ENCODE data around the gene TSC2. TPM values are rescaled to one million over a fixed set of nuclear protein-coding genes. Genes with fewer than 3 reads are reported as not detected.

TSC2 gene
- total RNA-seq, 2 experiments from 2014 or later, result 57.2 to 152 TPM

GRCh38 chr16:2071454-2072202, 23.8 kb downstream of the TSC2 start:
- H3K79me2 ChIP-seq (ENCODE audit: insufficient read depth, low read depth, low read length), result no peaks in the 10 kb centered on the region
- no peak overlapping the region for H3K4me3 ChIP-seq (ENCODE audit: low read depth, low read length, poor library complexity, severe bottlenecking)
- H3K36me3 ChIP-seq (ENCODE audit: insufficient read depth, low read length), result peaks cover 39% of the 10 kb centered on the region
- H2AFZ ChIP-seq (ENCODE audit: low read length), result no peak overlapping the region
- no peak overlapping the region for H3K27ac ChIP-seq (ENCODE audit: low read depth, low read length, poor library complexity, severe bottlenecking)
- ChIA-PET CTCF (ENCODE audit: unreplicated experiment) (no interaction called here), POLR2A (no interaction called here)
- no peaks in the 10 kb centered on the region for H3K9me2 ChIP-seq (ENCODE audit: insufficient read depth, low read length)
- no peaks in the 10 kb centered on the region for H3K9me3 ChIP-seq (ENCODE audit: low read length)
- DNase-seq (ENCODE audit: low spot score), result no peak
- no peaks in the 10 kb centered on the region for H3K4me1 ChIP-seq (ENCODE audit: insufficient read depth, low read length, poor library complexity, severe bottlenecking)
- TF ChIP-seq EZH2phosphoT487 (IDR thresholded peaks at IDR 0.05; ENCODE audit: borderline replicate concordance, low read depth, low read length), result no peak
- intact Hi-C loops (cut with micrococcal nuclease; ENCODE audit: unreplicated experiment), result no loop called here
- no peaks in the 10 kb centered on the region for H4K20me1 ChIP-seq (ENCODE audit: insufficient read depth, low read length)
- H3K4me2 ChIP-seq (ENCODE audit: low read length), result no peak overlapping the region
- no TSS peak for BruUV-seq (replicated peaks)

GRCh38 chr16:2072926-2073325, 25.1 kb downstream of the TSC2 start:
- no peaks in the 10 kb centered on the region for H3K79me2 ChIP-seq (ENCODE audit: insufficient read depth, low read depth, low read length)
- H3K27ac ChIP-seq (ENCODE audit: low read depth, low read length, poor library complexity, severe bottlenecking), result no peak overlapping the region
- no peak overlapping the region for H3K4me3 ChIP-seq (ENCODE audit: low read depth, low read length, poor library complexity, severe bottlenecking)
- no peaks in the 10 kb centered on the region for H3K4me1 ChIP-seq (ENCODE audit: insufficient read depth, low read length, poor library complexity, severe bottlenecking)
- POLR2A ChIA-PET, result no interaction called here
- CTCF ChIA-PET (ENCODE audit: unreplicated experiment), result no interaction called here
- no peaks in the 10 kb centered on the region for H3K9me3 ChIP-seq (ENCODE audit: low read length)
- no peak overlapping the region for H2AFZ ChIP-seq (ENCODE audit: low read length)
- intact Hi-C loops (cut with micrococcal nuclease; ENCODE audit: unreplicated experiment), result no loop called here
- no peak for TF ChIP-seq EZH2phosphoT487 (IDR thresholded peaks at IDR 0.05; ENCODE audit: borderline replicate concordance, low read depth, low read length)
- no peak for TF ChIP-seq CTCF (conservative IDR thresholded peaks at IDR 0.05; ENCODE audit: low read length)
- no peak for DNase-seq (ENCODE audit: low spot score)
- H3K9me2 ChIP-seq (ENCODE audit: insufficient read depth, low read length), result no peaks in the 10 kb centered on the region
- BruUV-seq (replicated peaks), result no TSS peak
- H3K4me2 ChIP-seq (ENCODE audit: low read length), result no peak overlapping the region
- no peaks in the 10 kb centered on the region for H4K20me1 ChIP-seq (ENCODE audit: insufficient read depth, low read length)
- peaks cover 28% of the 10 kb centered on the region for H3K36me3 ChIP-seq (ENCODE audit: insufficient read depth, low read length)

GRCh38 chr16:2074071-2074470, 26.3 kb downstream of the TSC2 start:
- no peak overlapping the region for H3K4me2 ChIP-seq (ENCODE audit: low read length)
- ChIA-PET CTCF (ENCODE audit: unreplicated experiment) (no interaction called here), POLR2A (no interaction called here)
- no peak overlapping the region for H3K4me3 ChIP-seq (ENCODE audit: low read depth, low read length, poor library complexity, severe bottlenecking)
- TF ChIP-seq CTCF (conservative IDR thresholded peaks at IDR 0.05; ENCODE audit: low read length) (no peak), EZH2phosphoT487 (IDR thresholded peaks at IDR 0.05; ENCODE audit: borderline replicate concordance, low read depth, low read length) (no peak)
- no peak overlapping the region for H3K27ac ChIP-seq (ENCODE audit: low read depth, low read length, poor library complexity, severe bottlenecking)
- no peaks in the 10 kb centered on the region for H3K79me2 ChIP-seq (ENCODE audit: insufficient read depth, low read depth, low read length)
- H3K36me3 ChIP-seq (ENCODE audit: insufficient read depth, low read length), result peaks cover 16% of the 10 kb centered on the region
- no TSS peak for BruUV-seq (replicated peaks)
- H3K9me3 ChIP-seq (ENCODE audit: low read length), result no peaks in the 10 kb centered on the region
- H3K4me1 ChIP-seq (ENCODE audit: insufficient read depth, low read length, poor library complexity, severe bottlenecking), result no peaks in the 10 kb centered on the region
- H3K9me2 ChIP-seq (ENCODE audit: insufficient read depth, low read length), result no peaks in the 10 kb centered on the region
- no peak for DNase-seq (ENCODE audit: low spot score)
- H2AFZ ChIP-seq (ENCODE audit: low read length), result no peak overlapping the region
- intact Hi-C loops (cut with micrococcal nuclease; ENCODE audit: unreplicated experiment), result no loop called here
- no peaks in the 10 kb centered on the region for H4K20me1 ChIP-seq (ENCODE audit: insufficient read depth, low read length)
